NB4 (cell line): Measurements from ENCODE around the gene P2RX7.
A peak's percentile ranks its signal among the peaks of the same experiment; 100 is the strongest.

Experiments used
- DNase-seq: peaks from one replicate; pipeline ENCODE4 v3.0.0; 2010; ENCODE audit warnings: low read depth
- H3K4me3 ChIP-seq: one replicate; pipeline ENCODE4 v1.5.1; 2011; ENCODE audit warnings: mild to moderate bottlenecking, low read depth, low read length, moderate library complexity
- MYC ChIP-seq: IDR thresholded peaks from 2 replicates; pipeline ENCODE4 v1.6.1; 2011; ENCODE audit warnings: low read depth, low read length
- POLR2A ChIP-seq: IDR thresholded peaks from 2 replicates; pipeline ENCODE4 v1.6.1; 2011; ENCODE audit warnings: mild to moderate bottlenecking; ENCODE audit not compliant: insufficient read length; ENCODE audit errors: extremely low read depth
- TF ChIP-seq, protein P1 (sequence below): IDR thresholded peaks from 2 replicates; pipeline ENCODE4 v1.6.1; 2011; ENCODE audit warnings: low read depth, low read length
- TF ChIP-seq, protein P2 (sequence below): IDR thresholded peaks from one replicate; pipeline ENCODE4 v1.5.1; 2012; ENCODE audit warnings: low read depth, low read length

Gene P2RX7

GRCh38 chr12:121092034-121092433 lies 40.6 kb upstream of the P2RX7 start:
- TF ChIP-seq, protein P1, sequence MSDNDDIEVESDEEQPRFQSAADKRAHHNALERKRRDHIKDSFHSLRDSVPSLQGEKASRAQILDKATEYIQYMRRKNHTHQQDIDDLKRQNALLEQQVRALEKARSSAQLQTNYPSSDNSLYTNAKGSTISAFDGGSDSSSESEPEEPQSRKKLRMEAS: no peak
- TF ChIP-seq, protein P2, sequence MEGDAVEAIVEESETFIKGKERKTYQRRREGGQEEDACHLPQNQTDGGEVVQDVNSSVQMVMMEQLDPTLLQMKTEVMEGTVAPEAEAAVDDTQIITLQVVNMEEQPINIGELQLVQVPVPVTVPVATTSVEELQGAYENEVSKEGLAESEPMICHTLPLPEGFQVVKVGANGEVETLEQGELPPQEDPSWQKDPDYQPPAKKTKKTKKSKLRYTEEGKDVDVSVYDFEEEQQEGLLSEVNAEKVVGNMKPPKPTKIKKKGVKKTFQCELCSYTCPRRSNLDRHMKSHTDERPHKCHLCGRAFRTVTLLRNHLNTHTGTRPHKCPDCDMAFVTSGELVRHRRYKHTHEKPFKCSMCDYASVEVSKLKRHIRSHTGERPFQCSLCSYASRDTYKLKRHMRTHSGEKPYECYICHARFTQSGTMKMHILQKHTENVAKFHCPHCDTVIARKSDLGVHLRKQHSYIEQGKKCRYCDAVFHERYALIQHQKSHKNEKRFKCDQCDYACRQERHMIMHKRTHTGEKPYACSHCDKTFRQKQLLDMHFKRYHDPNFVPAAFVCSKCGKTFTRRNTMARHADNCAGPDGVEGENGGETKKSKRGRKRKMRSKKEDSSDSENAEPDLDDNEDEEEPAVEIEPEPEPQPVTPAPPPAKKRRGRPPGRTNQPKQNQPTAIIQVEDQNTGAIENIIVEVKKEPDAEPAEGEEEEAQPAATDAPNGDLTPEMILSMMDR: no peak
- TF ChIP-seq POLR2A (no peak), MYC (no peak)
- no peak overlapping the region for H3K4me3 ChIP-seq
- no peak for DNase-seq

GRCh38 chr12:121093487-121093891 lies 39.2 kb upstream of the P2RX7 start:
- H3K4me3 ChIP-seq: no peak overlapping the region
- no peak for DNase-seq
- no peak for TF ChIP-seq MYC
- TF ChIP-seq, protein P2: no peak
- TF ChIP-seq, protein P1: no peak
- no peak for TF ChIP-seq POLR2A

- TF ChIP-seq MYC: peak; percentile 4; the same call in 1 of the 2 replicates
- TF ChIP-seq POLR2A: no peak
- TF ChIP-seq, protein P1: peak; percentile 51; the same call in 1 of the 2 replicates
- TF ChIP-seq, protein P2: peak; percentile 83
- DNase-seq: peak; percentile 93
- peak overlapping the region; percentile 61 for H3K4me3 ChIP-seq
These were observed 37.0 kb upstream of the P2RX7 start for GRCh38 chr12:121095544-121096198.

DNA sequence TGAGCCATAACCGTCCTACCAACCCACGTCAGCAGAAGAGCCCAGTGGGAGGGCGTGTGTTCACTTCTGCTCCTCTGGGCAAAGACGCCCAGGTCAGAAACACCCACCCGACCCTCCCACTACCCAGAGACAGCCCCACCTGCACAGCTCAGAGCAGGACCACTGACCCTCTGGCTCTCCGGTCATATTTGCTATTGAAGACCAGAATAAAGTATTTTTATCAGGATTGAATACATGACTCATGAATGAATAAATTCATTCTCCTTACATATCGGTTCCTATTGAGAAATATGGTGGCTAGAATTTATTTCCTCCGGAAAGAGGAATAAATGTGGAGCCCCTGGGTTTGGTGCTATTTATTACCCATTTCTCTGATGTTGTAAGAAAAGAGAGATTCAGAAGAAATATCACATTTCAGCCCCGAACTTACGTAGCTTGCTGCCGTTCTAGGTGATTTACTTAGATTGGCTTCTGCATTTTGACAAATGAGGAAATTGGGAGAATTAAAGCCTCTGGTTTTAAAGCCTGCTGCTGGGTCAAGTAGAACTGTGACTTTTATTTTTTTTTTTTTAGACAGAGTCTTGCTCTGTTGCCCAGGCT lies 36.4 kb upstream of the P2RX7 start:
- DNase-seq: peak; percentile 75
- H3K4me3 ChIP-seq: peak overlapping the region; percentile 61

DNA sequence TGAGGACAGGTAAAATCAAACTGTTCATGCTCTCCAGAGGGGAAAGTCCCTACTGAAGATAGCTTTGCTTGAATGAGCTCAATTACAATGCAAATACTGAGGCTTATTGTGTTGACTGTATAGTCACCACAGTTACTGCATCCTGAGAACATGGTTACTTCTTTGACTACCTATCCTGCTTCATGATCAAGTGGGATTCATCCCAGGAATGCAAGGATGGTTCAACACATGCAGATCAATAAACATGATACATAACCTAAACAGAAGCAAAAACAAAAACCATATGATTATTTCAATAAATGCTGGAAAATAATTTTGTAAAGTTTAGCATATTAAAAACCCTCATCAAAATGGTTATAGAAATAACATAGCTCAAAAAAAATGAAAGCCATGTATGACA lies 32.9 kb upstream of the P2RX7 start:
- TF ChIP-seq, protein P2: no peak
- TF ChIP-seq, protein P1: no peak
- TF ChIP-seq MYC (no peak), POLR2A (no peak)
- H3K4me3 ChIP-seq: no peak overlapping the region
- DNase-seq: no peak

More for the DNA sequence above, 36.4 kb upstream of the P2RX7 start:
- TF ChIP-seq MYC (no peak), POLR2A (no peak)
- TF ChIP-seq, protein P1: no peak; the same call in 1 of the 2 replicates
- TF ChIP-seq, protein P2: no peak
